Measurements from ENCODE around the gene ZCCHC7.
"Not testable (repeated sequence)": the region's sequence is repeated elsewhere in the genome, so short reads cannot be mapped to it uniquely, and the experiment has no call there.

ZCCHC7 gene

GRCh38 chr9:37119907-37120842 is at the start of gene ZCCHC7:
TSS of gene ZCCHC7 (plus strand) at chr9:37120574.
- TF ChIP-seq, protein P1, sequence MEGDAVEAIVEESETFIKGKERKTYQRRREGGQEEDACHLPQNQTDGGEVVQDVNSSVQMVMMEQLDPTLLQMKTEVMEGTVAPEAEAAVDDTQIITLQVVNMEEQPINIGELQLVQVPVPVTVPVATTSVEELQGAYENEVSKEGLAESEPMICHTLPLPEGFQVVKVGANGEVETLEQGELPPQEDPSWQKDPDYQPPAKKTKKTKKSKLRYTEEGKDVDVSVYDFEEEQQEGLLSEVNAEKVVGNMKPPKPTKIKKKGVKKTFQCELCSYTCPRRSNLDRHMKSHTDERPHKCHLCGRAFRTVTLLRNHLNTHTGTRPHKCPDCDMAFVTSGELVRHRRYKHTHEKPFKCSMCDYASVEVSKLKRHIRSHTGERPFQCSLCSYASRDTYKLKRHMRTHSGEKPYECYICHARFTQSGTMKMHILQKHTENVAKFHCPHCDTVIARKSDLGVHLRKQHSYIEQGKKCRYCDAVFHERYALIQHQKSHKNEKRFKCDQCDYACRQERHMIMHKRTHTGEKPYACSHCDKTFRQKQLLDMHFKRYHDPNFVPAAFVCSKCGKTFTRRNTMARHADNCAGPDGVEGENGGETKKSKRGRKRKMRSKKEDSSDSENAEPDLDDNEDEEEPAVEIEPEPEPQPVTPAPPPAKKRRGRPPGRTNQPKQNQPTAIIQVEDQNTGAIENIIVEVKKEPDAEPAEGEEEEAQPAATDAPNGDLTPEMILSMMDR (IDR thresholded peaks at IDR 0.05; ENCODE audit: extremely low read depth, insufficient read depth, missing control alignments), result no peak
- in situ Hi-C loops (cut with MboI; ENCODE audit: low pct_unique_long_range_greater_than_20kb, low sequenced_read_pairs, unreplicated experiment), result no loop called here
- peak; percentile 97 for DNase-seq (ENCODE audit: low spot score)

GRCh38 chr9:37074790-37075189 is 45.6 kb upstream of the ZCCHC7 start:
- in situ Hi-C loops (cut with MboI; ENCODE audit: low pct_unique_long_range_greater_than_20kb, low sequenced_read_pairs, unreplicated experiment); DNase-seq (ENCODE audit: low spot score): not testable (repeated sequence)

- DNase-seq (ENCODE audit: low spot score), result peak; percentile 94
- in situ Hi-C loops (cut with MboI; ENCODE audit: low pct_unique_long_range_greater_than_20kb, low sequenced_read_pairs, unreplicated experiment), result no loop called here
- TF ChIP-seq, protein P1 (IDR thresholded peaks at IDR 0.05; ENCODE audit: extremely low read depth, insufficient read depth, missing control alignments), result no peak
Measured at GRCh38 chr9:37079370-37080164, 40.8 kb upstream of the ZCCHC7 start.

DNA sequence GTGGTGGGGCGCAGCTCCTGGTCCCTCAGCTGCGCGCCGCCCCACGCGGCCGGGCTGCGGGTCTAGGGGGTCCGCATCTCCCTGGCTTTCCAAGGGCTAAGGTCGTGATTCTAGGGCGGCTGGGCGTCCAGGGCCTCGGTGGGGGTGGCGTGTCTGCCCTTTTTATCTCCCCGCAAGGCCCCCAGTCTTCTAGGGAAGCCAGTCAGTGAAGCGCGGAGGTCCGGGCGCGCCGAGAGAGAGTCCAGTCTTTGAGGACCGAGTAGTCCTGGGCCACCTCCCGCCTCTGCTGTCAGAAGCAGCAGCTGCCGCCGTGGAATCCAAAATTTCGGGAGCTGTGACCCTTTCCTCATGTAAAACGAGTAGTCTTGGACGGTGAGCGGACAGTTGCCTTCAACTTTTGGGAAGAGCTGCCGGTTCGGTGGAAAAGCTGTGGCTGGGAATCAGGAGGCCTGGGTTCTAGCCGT is 40.2 kb upstream of the ZCCHC7 start:
- DNase-seq (ENCODE audit: low spot score); in situ Hi-C loops (cut with MboI; ENCODE audit: low pct_unique_long_range_greater_than_20kb, low sequenced_read_pairs, unreplicated experiment): not testable (repeated sequence)

GRCh38 chr9:37081507-37081906 is 38.9 kb upstream of the ZCCHC7 start:
- in situ Hi-C loops (cut with MboI; ENCODE audit: low pct_unique_long_range_greater_than_20kb, low sequenced_read_pairs, unreplicated experiment); DNase-seq (ENCODE audit: low spot score): not testable (repeated sequence)

DNA sequence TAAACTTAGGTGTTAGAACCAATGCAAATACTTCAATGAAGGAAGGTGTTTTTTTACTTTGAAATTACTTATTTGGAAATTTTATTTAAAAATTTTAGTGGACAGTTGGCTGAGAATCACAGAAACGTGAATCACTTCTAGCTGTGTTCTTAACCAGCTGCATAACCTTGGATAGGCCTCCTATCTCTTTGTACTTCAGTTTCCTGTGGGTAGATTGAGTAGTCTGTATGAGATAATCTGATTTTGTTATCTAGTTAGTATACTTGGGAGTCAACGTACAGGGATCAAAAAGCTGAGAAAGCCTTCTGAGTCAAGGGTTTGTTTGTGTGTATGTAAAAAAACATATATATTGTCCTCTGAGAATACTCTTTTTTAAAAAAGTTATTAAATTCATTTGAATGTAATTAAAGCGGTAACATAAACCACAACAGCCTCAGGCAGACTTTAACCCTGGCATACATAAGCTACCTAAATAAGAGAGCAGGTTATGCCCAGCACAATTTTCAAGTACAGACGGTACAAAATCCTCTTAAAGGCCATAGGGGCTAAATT is 38.1 kb upstream of the ZCCHC7 start:
- TF ChIP-seq, protein P1 (IDR thresholded peaks at IDR 0.05; ENCODE audit: extremely low read depth, insufficient read depth, missing control alignments), result no peak
- no peak for DNase-seq (ENCODE audit: low spot score)
- in situ Hi-C loops (cut with MboI; ENCODE audit: low pct_unique_long_range_greater_than_20kb, low sequenced_read_pairs, unreplicated experiment), result no loop called here

DNA sequence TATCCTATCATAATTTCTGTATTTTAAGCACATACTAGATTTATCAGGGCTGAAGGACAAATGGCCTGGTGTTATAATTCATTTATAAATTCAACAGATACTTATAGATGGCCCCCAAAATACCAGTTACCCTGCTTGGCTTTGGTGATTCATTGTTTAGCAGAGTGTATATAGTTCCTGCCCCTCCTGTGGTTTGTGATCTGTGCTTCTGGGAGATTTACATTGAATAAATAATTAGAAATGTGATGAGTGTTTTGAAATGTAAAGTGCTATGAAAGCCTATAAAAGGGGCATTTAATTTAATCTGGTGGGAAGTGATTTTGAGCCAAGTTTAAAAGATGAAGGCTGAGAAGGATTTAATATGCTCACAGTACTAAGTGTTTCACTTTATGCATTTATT is 36.7 kb upstream of the ZCCHC7 start:
- no peak for DNase-seq (ENCODE audit: low spot score)
- TF ChIP-seq, protein P1 (IDR thresholded peaks at IDR 0.05; ENCODE audit: extremely low read depth, insufficient read depth, missing control alignments), result no peak
- in situ Hi-C loops (cut with MboI; ENCODE audit: low pct_unique_long_range_greater_than_20kb, low sequenced_read_pairs, unreplicated experiment), result no loop called here

- no peak for DNase-seq (ENCODE audit: low spot score)
- TF ChIP-seq, protein P1 (IDR thresholded peaks at IDR 0.05; ENCODE audit: extremely low read depth, insufficient read depth, missing control alignments), result no peak
- in situ Hi-C loops (cut with MboI; ENCODE audit: low pct_unique_long_range_greater_than_20kb, low sequenced_read_pairs, unreplicated experiment), result no loop called here
Measured at GRCh38 chr9:37085233-37085632, 35.1 kb upstream of the ZCCHC7 start.

DNA sequence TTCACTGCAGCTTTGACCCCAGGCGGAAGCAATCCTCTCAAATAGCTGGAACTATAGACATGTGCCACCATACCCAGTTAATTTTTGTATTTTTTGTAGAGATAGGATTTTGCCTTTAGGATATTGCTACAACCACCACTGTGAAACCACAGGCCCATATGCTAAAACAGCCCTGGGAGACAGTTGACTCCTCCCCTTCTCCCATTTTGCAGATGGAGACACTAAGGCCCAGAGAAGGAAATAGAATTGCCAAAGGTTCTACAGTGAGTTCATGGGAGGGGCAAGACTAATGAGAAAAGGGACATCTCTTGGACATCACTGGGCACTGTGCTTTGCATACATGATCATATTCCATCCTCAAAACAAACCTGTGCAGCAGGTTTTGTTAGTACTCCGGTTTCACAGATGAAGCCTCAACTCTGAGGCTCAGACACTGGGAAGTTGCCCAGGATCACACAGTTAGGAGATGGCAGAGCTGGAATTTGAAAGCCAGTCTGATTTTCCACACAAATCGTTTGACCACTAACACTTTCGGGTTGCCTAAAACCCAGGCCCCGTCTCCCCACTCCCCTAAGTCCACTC is 27.6 kb upstream of the ZCCHC7 start:
- DNase-seq (ENCODE audit: low spot score); in situ Hi-C loops (cut with MboI; ENCODE audit: low pct_unique_long_range_greater_than_20kb, low sequenced_read_pairs, unreplicated experiment): not testable (repeated sequence)
